ENCODE measurements around the gene TBC1D30. TPM values are rescaled to one million over a fixed set of nuclear protein-coding genes. Genes with fewer than 3 reads are reported as not detected.

Gene TBC1D30
- total RNA-seq, 4 donors from 2014 or later = 0.35 to 6.7 (median 2.5) TPM

DNA sequence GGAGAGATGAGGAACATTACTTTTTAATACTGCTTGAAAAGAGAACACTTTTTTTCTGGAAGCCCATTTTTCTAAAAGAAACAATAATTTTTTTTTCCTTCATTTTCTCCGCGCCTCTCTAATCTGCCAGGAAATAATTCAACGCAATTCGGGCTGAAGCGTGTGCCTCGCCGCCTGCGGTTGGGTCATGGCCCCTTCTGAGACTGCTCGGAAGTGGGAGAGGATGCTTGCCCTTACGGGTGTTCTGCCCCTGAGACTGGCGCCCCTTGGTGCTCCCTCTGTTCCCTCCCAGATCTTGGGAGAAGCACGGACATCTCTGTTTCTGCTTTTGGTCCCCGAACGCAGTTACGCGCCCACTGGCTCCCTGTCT, 332 bp upstream of the TBC1D30 start:
- H3K4me1 ChIP-seq = peaks cover 0 to 30% (median 18%) of the 10 kb centered on the region in 3 donors

DNA sequence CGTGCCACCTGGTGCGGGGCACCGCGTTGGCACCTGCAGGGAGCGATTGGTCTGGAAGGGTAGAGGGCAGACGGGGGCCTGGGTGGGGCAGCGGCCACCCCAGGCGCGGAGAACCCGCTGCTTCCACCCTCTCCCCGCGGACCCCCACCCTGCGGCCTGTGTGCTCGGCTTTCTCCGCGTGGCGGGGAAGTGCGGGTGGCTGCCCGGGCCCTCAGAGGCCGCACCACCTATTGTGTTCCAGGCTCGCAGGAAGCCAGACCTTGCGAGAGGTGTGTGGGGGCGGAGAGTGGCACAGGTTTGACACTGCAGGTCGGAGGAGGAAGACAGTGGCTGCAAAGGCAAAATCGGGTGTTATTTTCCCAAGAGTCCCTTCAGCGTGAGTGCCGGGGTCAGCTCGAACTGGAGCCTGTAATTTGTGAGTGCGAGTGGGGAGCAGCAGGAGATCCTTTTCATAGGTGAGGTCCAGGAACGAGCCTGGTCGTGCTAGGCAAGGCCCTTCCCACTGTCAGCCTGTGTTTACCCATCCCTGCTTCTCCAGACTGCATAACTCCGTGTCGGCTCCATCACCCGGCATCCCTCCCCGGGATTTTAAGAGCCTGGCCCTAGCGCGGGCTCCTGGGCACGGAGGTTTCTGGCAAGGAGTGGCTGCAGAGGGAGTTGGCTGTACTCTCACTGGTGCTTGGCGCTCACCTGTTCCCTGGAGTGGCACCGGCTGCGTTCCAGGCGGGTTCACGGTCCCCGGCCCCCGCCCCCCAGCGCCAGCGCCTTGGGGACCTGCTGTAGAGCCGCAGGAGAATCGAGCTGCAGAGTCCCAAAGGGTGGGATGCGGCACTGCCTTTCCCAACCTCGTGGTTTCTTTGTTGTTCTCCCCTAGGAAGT, 935 bp downstream of the TBC1D30 start:
- no peaks in the 10 kb centered on the region for H3K36me3 ChIP-seq
- H3K9me3 ChIP-seq = peaks cover 0 to 10% (median 0%) of the 10 kb centered on the region in 3 donors
- no peak for ATAC-seq
- H3K4me3 ChIP-seq = peak overlapping the region in 1 of 2 donors; percentile 55
- TF ChIP-seq, protein P1, sequence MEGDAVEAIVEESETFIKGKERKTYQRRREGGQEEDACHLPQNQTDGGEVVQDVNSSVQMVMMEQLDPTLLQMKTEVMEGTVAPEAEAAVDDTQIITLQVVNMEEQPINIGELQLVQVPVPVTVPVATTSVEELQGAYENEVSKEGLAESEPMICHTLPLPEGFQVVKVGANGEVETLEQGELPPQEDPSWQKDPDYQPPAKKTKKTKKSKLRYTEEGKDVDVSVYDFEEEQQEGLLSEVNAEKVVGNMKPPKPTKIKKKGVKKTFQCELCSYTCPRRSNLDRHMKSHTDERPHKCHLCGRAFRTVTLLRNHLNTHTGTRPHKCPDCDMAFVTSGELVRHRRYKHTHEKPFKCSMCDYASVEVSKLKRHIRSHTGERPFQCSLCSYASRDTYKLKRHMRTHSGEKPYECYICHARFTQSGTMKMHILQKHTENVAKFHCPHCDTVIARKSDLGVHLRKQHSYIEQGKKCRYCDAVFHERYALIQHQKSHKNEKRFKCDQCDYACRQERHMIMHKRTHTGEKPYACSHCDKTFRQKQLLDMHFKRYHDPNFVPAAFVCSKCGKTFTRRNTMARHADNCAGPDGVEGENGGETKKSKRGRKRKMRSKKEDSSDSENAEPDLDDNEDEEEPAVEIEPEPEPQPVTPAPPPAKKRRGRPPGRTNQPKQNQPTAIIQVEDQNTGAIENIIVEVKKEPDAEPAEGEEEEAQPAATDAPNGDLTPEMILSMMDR (IDR thresholded peaks at IDR 0.05) = no peak
- TF ChIP-seq POLR2AphosphoS5 (IDR thresholded peaks at IDR 0.05) = no peak
- TF ChIP-seq EP300 (IDR thresholded peaks at IDR 0.05) = no peak
- no peak for TF ChIP-seq POLR2A (IDR thresholded peaks at IDR 0.05)
- H3K4me1 ChIP-seq = peaks cover 0 to 30% (median 18%) of the 10 kb centered on the region in 3 donors
- WGBS, 2 donors (ENCODE audit: low coverage in 1 of 2) = 0 to 4% methylated on average over 3 to 6 of the region's 51 CpGs
- peaks cover 79% of the 10 kb centered on the region for H3K27me3 ChIP-seq
- H3K27ac ChIP-seq = no peak overlapping the region

More for the DNA sequence above, 332 bp upstream of the TBC1D30 start:
- Histone ChIP-seq H3K36me3 (no peaks in the 10 kb centered on the region), H3K27me3 (peaks cover 67% of the 10 kb centered on the region), H3K4me3 (peak overlapping the region; percentile 29 to 55), H3K27ac (no peak overlapping the region), H3K9me3 (peaks cover 0 to 10% (median 0%) of the 10 kb centered on the region in 3 donors)
- TF ChIP-seq POLR2AphosphoS5 (IDR thresholded peaks at IDR 0.05) (no peak), POLR2A (IDR thresholded peaks at IDR 0.05) (no peak), EP300 (IDR thresholded peaks at IDR 0.05) (no peak)
- TF ChIP-seq, protein P1 (IDR thresholded peaks at IDR 0.05) = no peak
- WGBS, 2 donors (ENCODE audit: low coverage in 1 of 2) = 0 to 4% methylated on average over 8 to 11 of the region's 16 CpGs
- ATAC-seq = peak; percentile 20

DNA sequence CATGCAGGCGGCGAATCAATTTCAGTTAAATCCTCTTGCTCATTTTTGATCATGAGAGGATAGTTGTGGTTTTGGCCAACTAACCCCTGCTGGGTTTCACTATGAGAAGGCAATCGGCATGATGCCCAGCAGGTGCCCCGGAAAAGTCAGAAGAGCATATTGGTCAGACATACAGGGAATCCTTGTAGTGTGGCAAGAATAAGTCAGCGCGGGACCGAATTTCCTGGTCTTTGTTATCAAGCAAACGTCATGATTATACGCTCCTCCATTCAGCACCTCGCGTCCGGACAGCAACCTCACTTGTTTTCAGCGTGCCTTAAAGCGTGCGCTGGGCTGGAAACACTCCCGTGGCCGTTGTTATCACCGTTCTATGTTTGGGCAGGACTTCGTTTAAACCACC, 1.8 kb downstream of the TBC1D30 start:
- Histone ChIP-seq H3K4me1 (peaks cover 0 to 30% (median 18%) of the 10 kb centered on the region in 3 donors), H3K9me3 (peaks cover 0 to 10% (median 0%) of the 10 kb centered on the region in 3 donors), H3K27ac (no peak overlapping the region), H3K36me3 (no peaks in the 10 kb centered on the region), H3K4me3 (no peak overlapping the region), H3K27me3 (peaks cover 80% of the 10 kb centered on the region)
- TF ChIP-seq POLR2AphosphoS5 (IDR thresholded peaks at IDR 0.05) (no peak), POLR2A (IDR thresholded peaks at IDR 0.05) (no peak), EP300 (IDR thresholded peaks at IDR 0.05) (no peak)
- TF ChIP-seq, protein P1 (IDR thresholded peaks at IDR 0.05) = no peak
- no peak for ATAC-seq
- WGBS, 2 donors (ENCODE audit: low coverage in 1 of 2) = 9 to 11% methylated on average over 6 to 15 of the region's 19 CpGs

DNA sequence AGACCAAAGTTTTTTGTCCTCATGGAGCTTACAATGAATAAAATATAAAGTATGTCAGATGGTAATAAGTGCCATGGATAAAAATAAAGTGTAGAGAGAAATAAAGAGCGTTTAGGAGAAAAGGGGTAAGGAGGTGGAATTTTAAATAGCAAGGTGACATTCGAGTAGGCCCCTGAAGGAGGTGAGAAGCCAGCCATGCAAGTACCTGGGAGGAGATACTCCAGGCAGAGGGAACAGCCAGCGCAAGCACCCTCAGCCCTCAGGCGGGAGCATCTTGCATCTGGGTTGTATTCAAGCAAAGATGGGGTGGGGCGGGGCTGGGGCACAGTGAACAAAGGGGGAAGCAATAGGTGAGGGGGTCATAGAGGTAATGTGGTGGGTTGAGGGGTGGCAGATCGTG, 4.3 kb downstream of the TBC1D30 start:
- no peaks in the 10 kb centered on the region for H3K36me3 ChIP-seq
- no peak overlapping the region for H3K4me3 ChIP-seq
- 72 to 85% methylated on average over 5 of the region's 6 CpGs for WGBS, 2 donors (ENCODE audit: low coverage in 1 of 2)
- no peak for TF ChIP-seq POLR2A (IDR thresholded peaks at IDR 0.05)
- TF ChIP-seq EP300 (IDR thresholded peaks at IDR 0.05) = no peak
- TF ChIP-seq, protein P1 (IDR thresholded peaks at IDR 0.05) = no peak
- peaks cover 0 to 10% (median 0%) of the 10 kb centered on the region in 3 donors for H3K9me3 ChIP-seq
- H3K27ac ChIP-seq = no peak overlapping the region
- peaks cover 66% of the 10 kb centered on the region for H3K27me3 ChIP-seq
- peaks cover 0 to 30% (median 18%) of the 10 kb centered on the region in 3 donors for H3K4me1 ChIP-seq
- no peak for ATAC-seq

DNA sequence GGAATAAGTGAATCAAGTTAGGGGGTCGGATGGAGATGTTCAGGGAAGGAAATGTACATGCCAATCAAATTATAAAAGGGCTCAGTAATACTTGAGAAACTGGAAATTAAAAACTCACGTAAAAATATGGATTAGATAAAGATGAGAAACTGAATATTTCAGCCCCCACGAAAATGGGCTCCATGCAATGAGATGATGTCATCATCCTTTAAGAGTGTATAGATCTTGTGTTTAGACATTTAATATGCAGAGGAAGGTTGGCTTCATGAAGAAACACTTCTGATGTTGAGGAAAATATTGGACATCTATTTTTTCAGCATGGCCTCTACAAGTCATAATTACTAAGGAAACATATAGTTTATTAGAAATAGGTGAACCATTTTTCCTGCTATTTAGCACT, 9.5 kb downstream of the TBC1D30 start:
- no peak for TF ChIP-seq EP300 (IDR thresholded peaks at IDR 0.05)
- TF ChIP-seq POLR2AphosphoS5 (IDR thresholded peaks at IDR 0.05) = no peak
- TF ChIP-seq POLR2A (IDR thresholded peaks at IDR 0.05) = no peak
- Histone ChIP-seq H3K9me3 (peaks cover 0 to 10% (median 0%) of the 10 kb centered on the region in 3 donors), H3K36me3 (no peaks in the 10 kb centered on the region), H3K4me3 (no peak overlapping the region), H3K27ac (no peak overlapping the region), H3K4me1 (no peaks in the 10 kb centered on the region), H3K27me3 (peaks cover 15% of the 10 kb centered on the region)
- ATAC-seq = no peak
- 69 to 80% methylated on average over 3 of the region's 3 CpGs for WGBS, 2 donors (ENCODE audit: low coverage in 1 of 2)

Data from gastroesophageal sphincter (tissue), 4 donors.